ENCODE measurements around the gene RFPL1. TPM values are rescaled to one million over a fixed set of nuclear protein-coding genes. Genes with fewer than 3 reads are reported as not detected.

The RFPL1 gene
- total RNA-seq, 1 donor from 2014 or later, result not detected

- no peak for DNase-seq
- no peak overlapping the region for H3K27ac Mint-ChIP-seq
- no peak for TF ChIP-seq CTCF (IDR thresholded peaks at IDR 0.05)
- H3K36me3 Mint-ChIP-seq (ENCODE audit: low read depth), result no peaks in the 10 kb centered on the region
- H3K4me3 Mint-ChIP-seq, result no peak overlapping the region
- H3K4me1 Mint-ChIP-seq, result no peaks in the 10 kb centered on the region
- intact Hi-C loops (cut with micrococcal nuclease), result no loop called here
- ChIA-PET CTCF (no interaction called here), POLR2A (interaction anchor here (0.6 to 1.0 kb wide), 2 partner anchors 32 to 72 kb away, joined by 3 read pairs; no protein-coding TSS in a partner anchor)
- H3K27me3 Mint-ChIP-seq, result no peaks in the 10 kb centered on the region
- H3K9me3 Mint-ChIP-seq, result no peaks in the 10 kb centered on the region
- peak; percentile 69 for ATAC-seq (ENCODE audit: low read depth)
Measured at GRCh38 chr22:29457730-29458129, 19.3 kb downstream of the RFPL1 start.

- Mint-ChIP-seq H3K4me3 (no peak overlapping the region), H3K36me3 (ENCODE audit: low read depth) (no peaks in the 10 kb centered on the region), H3K4me1 (no peaks in the 10 kb centered on the region), H3K9me3 (no peaks in the 10 kb centered on the region), H3K27me3 (no peaks in the 10 kb centered on the region), H3K27ac (no peak overlapping the region)
- ATAC-seq (ENCODE audit: low read depth), result no peak
- CTCF ChIA-PET, result no interaction called here
- no peak for DNase-seq
- TF ChIP-seq CTCF (IDR thresholded peaks at IDR 0.05), result no peak
- intact Hi-C loops (cut with micrococcal nuclease), result no loop called here
- POLR2A ChIA-PET, result no interaction called here
Measured at GRCh38 chr22:29458551-29458950, 20.2 kb downstream of the RFPL1 start.

GRCh38 chr22:29459773-29460172 is 21.4 kb downstream of the RFPL1 start:
- intact Hi-C loops (cut with micrococcal nuclease), result no loop called here
- TF ChIP-seq CTCF (IDR thresholded peaks at IDR 0.05), result no peak
- H3K36me3 Mint-ChIP-seq (ENCODE audit: low read depth), result no peaks in the 10 kb centered on the region
- ChIA-PET CTCF (no interaction called here), POLR2A (no interaction called here)
- H3K27ac Mint-ChIP-seq, result no peak overlapping the region
- H3K9me3 Mint-ChIP-seq, result no peaks in the 10 kb centered on the region
- no peaks in the 10 kb centered on the region for H3K4me1 Mint-ChIP-seq
- DNase-seq (no peak), ATAC-seq (ENCODE audit: low read depth) (no peak)
- H3K27me3 Mint-ChIP-seq, result no peaks in the 10 kb centered on the region
- H3K4me3 Mint-ChIP-seq, result no peak overlapping the region

GRCh38 chr22:29461263-29461662 is 22.9 kb downstream of the RFPL1 start:
- POLR2A ChIA-PET, result interaction anchor here (0.7 kb wide), 2 partner anchors 159 to 871 kb away, joined by 4 read pairs; no protein-coding TSS in a partner anchor
- peaks cover 1% of the 10 kb centered on the region for H3K27me3 Mint-ChIP-seq
- no peak overlapping the region for H3K27ac Mint-ChIP-seq
- TF ChIP-seq CTCF (IDR thresholded peaks at IDR 0.05), result no peak
- CTCF ChIA-PET, result no interaction called here
- no peaks in the 10 kb centered on the region for H3K9me3 Mint-ChIP-seq
- ATAC-seq (ENCODE audit: low read depth), result no peak
- H3K36me3 Mint-ChIP-seq (ENCODE audit: low read depth), result no peaks in the 10 kb centered on the region
- H3K4me3 Mint-ChIP-seq, result no peak overlapping the region
- DNase-seq, result no peak
- intact Hi-C loops (cut with micrococcal nuclease), result no loop called here
- no peaks in the 10 kb centered on the region for H3K4me1 Mint-ChIP-seq

- Mint-ChIP-seq H3K4me1 (no peaks in the 10 kb centered on the region), H3K27ac (no peak overlapping the region), H3K27me3 (peaks cover 2% of the 10 kb centered on the region), H3K9me3 (no peaks in the 10 kb centered on the region), H3K36me3 (ENCODE audit: low read depth) (no peaks in the 10 kb centered on the region), H3K4me3 (no peak overlapping the region)
- no peak for ATAC-seq (ENCODE audit: low read depth)
- ChIA-PET CTCF (no interaction called here), POLR2A (no interaction called here)
- TF ChIP-seq CTCF (IDR thresholded peaks at IDR 0.05), result no peak
- DNase-seq, result no peak
- intact Hi-C loops (cut with micrococcal nuclease), result no loop called here
Measured at GRCh38 chr22:29463629-29464028, 25.2 kb downstream of the RFPL1 start.
